ENCODE results near the gene EGFLAM. TPM values are rescaled to one million over a fixed set of nuclear protein-coding genes. Genes with fewer than 3 reads are reported as not detected.

The EGFLAM gene
- total RNA-seq, 1 experiment from 2014 or later: 1.1 TPM

GRCh38 chr5:38431242-38431853, 173.0 kb downstream of the EGFLAM start:
- POLR2A ChIA-PET: no interaction called here
- peaks cover 32% of the 10 kb centered on the region for H3K4me1 Mint-ChIP-seq
- ATAC-seq: no peak
- H3K9me3 Mint-ChIP-seq: no peaks in the 10 kb centered on the region
- DNase-seq (ENCODE audit: low spot score): no peak
- no peak overlapping the region for H3K4me3 Mint-ChIP-seq
- no peaks in the 10 kb centered on the region for H3K36me3 Mint-ChIP-seq
- CTCF ChIA-PET: interaction anchor here (1.8 to 2.5 kb wide), 2 partner anchors 10 to 11 kb away, joined by 5 to 12 read pairs; no protein-coding TSS in a partner anchor
- TF ChIP-seq SMAD3 (CRISPR knock-in tag; IDR thresholded peaks at IDR 0.05; ENCODE audit: borderline replicate concordance): no peak
- no peak for TF ChIP-seq SP1 (CRISPR knock-in tag; conservative IDR thresholded peaks at IDR 0.05)
- no peak for TF ChIP-seq E2F5 (CRISPR knock-in tag; IDR thresholded peaks at IDR 0.05)
- no peak for TF ChIP-seq FOXP1 (CRISPR knock-in tag; IDR thresholded peaks at IDR 0.05; ENCODE audit: borderline replicate concordance)
- TF ChIP-seq GTF2I (CRISPR knock-in tag; conservative IDR thresholded peaks at IDR 0.05): no peak
- TF ChIP-seq PREB (CRISPR knock-in tag; IDR thresholded peaks at IDR 0.05; ENCODE audit: borderline replicate concordance): no peak
- no peak for TF ChIP-seq GRHL2 (CRISPR knock-in tag; IDR thresholded peaks at IDR 0.05; ENCODE audit: insufficient replicate concordance, severe bottlenecking)
- no peak for TF ChIP-seq ZNF219 (CRISPR knock-in tag; IDR thresholded peaks at IDR 0.05; ENCODE audit: borderline replicate concordance)
- TF ChIP-seq MAX (CRISPR knock-in tag; IDR thresholded peaks at IDR 0.05): no peak
- no peak for TF ChIP-seq NFYB (CRISPR knock-in tag; conservative IDR thresholded peaks at IDR 0.05; ENCODE audit: low read depth)
- no peak for TF ChIP-seq ZNF232 (CRISPR knock-in tag; IDR thresholded peaks at IDR 0.05)
- no peak for TF ChIP-seq ZBTB21 (CRISPR knock-in tag; IDR thresholded peaks at IDR 0.05; ENCODE audit: borderline replicate concordance)
- no peak for TF ChIP-seq ZNF532 (CRISPR knock-in tag; IDR thresholded peaks at IDR 0.05; ENCODE audit: borderline replicate concordance)
- no peak for TF ChIP-seq FOXK1 (CRISPR knock-in tag; IDR thresholded peaks at IDR 0.05)
- no peaks in the 10 kb centered on the region for H3K27me3 Mint-ChIP-seq (ENCODE audit: low read depth)
- H3K27ac Mint-ChIP-seq: no peak overlapping the region

- Mint-ChIP-seq H3K27me3 (ENCODE audit: low read depth) (no peaks in the 10 kb centered on the region), H3K4me1 (peaks cover 17% of the 10 kb centered on the region), H3K36me3 (no peaks in the 10 kb centered on the region), H3K27ac (no peak overlapping the region), H3K9me3 (no peaks in the 10 kb centered on the region), H3K4me3 (no peak overlapping the region)
- POLR2A ChIA-PET: no interaction called here
- ATAC-seq: no peak
- CTCF ChIA-PET: interaction anchor here (0.6 to 2.0 kb wide), 5 partner anchors 8 to 377 kb away, joined by 3 to 23 read pairs (median 6); no protein-coding TSS in a partner anchor
- TF ChIP-seq GRHL2 (CRISPR knock-in tag; IDR thresholded peaks at IDR 0.05; ENCODE audit: insufficient replicate concordance, severe bottlenecking): no peak
- no peak for TF ChIP-seq E2F1 (CRISPR knock-in tag; IDR thresholded peaks at IDR 0.05)
- TF ChIP-seq ARID4B (CRISPR knock-in tag; IDR thresholded peaks at IDR 0.05; ENCODE audit: borderline replicate concordance): no peak
- no peak for TF ChIP-seq CDX4 (CRISPR knock-in tag; IDR thresholded peaks at IDR 0.05; ENCODE audit: borderline replicate concordance)
- DNase-seq (ENCODE audit: low spot score): no peak
These were observed 175.0 kb downstream of the EGFLAM start for GRCh38 chr5:38433160-38433861.
